ENCODE data around the gene XG.
"Not testable (repeated sequence)": the region's sequence is repeated elsewhere in the genome, so short reads cannot be mapped to it uniquely, and the experiment has no call there.

Gene XG

GRCh38 chrX:2780472-2781225 is 28.8 kb downstream of the XG start:
- not testable (repeated sequence) for DNase-seq (ENCODE audit: low read depth)

DNA sequence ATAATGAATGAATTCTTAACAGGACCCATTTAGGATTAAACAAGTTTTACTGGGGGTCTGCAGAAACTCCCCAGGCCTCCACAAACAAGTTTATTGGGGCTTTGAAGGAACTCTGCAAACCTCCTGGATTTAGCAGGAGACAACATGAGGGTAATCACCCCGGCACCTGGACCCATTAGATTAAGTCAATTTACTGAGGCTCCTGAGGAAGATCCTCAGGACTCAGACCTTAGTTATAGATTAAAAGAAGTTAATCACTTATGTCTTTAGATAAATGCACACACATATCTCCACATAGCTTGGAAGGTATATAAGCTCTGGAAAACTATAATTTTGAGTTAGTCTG is 29.4 kb downstream of the XG start:
- no peak for DNase-seq (ENCODE audit: low read depth)

DNA sequence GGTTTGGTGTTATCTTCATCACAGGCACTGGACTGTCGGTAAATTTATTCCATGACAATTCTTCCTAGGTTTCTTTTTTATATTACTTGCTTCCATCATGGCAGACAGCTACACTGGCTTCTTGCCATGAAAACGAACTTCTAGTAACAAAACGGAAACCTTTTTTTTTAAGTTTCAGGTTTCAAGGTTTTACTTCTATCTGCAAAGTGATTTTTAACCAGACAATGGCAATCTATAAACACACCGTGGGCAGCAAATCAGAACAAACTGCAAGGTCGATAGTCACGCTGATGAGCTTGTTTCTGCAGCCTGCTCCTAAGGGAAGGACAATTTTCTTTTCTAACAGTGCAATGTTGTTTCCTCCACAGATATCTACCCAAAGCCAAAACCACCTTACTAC is 29.9 kb downstream of the XG start:
- no peak for DNase-seq (ENCODE audit: low read depth)

DNA sequence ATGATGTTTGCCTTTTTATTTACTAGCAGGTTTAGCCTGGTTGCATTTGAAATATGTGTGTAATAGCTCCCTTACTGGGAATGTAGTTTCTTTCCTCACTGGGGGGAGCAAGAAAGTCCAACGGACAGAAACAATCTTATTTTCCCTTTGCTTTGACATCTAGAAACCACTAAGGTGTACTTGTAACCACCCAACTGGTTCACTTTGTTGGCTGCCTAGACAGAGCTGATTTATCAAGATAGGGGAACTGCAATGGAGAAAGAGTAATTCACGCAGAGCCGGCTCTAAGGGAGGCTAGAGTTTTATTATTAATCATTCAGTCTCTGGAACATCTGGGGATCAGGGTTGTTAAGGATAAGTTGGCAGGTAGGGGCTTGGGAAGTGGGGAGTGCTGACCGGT is 30.3 kb downstream of the XG start:
- no peak for DNase-seq (ENCODE audit: low read depth)

DNA sequence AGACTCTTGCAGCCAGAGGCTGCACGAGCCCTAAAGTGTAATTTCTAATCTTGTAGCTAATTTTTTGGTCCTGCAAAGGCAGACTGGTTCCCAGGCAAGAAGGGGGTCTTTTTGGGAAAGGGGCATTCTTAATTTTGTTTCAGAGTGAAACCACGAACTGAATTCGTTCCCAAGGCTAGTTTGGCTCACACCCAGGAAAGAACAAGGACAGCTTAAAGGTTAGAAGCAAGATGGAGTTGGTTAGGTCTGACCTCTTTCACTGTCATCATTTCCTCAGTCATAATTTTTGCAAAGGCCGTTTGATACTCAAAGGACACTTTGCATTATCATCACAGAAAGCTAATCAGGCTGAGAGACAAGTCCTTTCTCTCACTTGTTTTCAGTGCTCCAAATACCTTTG is 30.9 kb downstream of the XG start:
- no peak for DNase-seq (ENCODE audit: low read depth)

GRCh38 chrX:2784026-2784425 is 32.2 kb downstream of the XG start:
- DNase-seq (ENCODE audit: low read depth): no peak

GRCh38 chrX:2785538-2785937 is 33.7 kb downstream of the XG start:
- DNase-seq (ENCODE audit: low read depth): no peak

GRCh38 chrX:2788980-2789379 is 37.1 kb downstream of the XG start:
- DNase-seq (ENCODE audit: low read depth): no peak

DNA sequence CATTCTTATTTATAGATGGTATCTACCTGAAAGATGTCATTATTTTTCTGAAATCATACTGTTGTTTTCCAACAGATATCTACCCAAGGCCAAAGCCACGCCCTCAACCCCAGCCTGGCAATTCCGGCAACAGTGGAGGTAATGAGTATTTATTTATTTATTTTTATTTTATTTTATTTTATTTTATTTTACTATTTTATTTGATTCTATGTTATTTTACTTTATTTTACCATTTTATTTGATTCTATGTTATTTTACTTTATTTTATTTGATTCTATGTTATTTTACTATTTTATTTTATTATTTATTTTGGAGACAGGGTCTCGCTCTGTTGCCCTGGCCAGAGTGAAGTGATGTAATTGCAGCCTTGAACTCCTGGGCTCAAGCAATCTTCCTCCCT is 37.7 kb downstream of the XG start:
- DNase-seq (ENCODE audit: low read depth): no peak

DNA sequence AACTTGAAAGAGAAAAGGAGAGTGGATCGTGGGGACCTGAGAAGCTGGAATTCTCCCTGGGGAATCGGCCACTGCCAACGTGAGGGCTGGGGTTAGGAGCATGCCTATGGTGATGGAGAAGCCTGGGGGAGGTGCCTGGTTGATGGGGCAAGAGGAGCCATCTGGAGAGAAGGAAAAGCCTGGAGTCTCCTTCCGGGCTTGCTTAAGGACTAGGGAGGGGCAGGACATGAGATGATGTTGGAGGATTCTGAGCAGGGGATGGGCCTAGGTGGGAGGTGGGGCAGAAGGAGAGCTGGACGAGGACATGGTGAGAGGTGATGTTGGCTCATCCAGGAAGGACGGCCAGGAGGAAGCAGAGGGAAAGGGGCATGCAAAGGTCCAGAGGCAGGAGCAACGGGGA is 41.9 kb downstream of the XG start:
- DNase-seq (ENCODE audit: low read depth): no peak

- no peak for DNase-seq (ENCODE audit: low read depth)
Measured at GRCh38 chrX:2794336-2794735, 42.5 kb downstream of the XG start.

- DNase-seq (ENCODE audit: low read depth): not testable (repeated sequence)
Measured at GRCh38 chrX:2796808-2797207, 45.0 kb downstream of the XG start.

DNA sequence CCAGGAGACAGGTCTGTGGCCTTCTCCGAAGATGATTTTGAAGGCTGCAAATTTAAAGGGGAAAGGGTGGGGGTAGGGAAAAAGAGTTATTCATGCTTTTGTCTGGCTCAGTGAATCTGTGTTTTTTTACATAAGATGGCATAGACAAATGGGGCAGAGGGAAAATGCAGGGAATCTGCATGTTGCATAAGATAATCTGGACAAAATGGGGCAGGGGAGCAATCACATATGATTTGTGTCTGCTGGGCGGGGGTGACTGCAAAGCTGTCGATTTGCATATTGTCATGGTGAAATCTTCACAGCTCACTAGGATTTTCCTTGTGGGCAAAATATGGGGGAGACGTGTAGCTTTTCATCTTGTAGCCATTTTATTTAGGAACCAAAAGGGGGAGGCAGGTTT is 47.5 kb downstream of the XG start:
- no peak for DNase-seq (ENCODE audit: low read depth)

GRCh38 chrX:2799980-2800379 is 48.1 kb downstream of the XG start:
- DNase-seq (ENCODE audit: low read depth): not testable (repeated sequence)

DNA sequence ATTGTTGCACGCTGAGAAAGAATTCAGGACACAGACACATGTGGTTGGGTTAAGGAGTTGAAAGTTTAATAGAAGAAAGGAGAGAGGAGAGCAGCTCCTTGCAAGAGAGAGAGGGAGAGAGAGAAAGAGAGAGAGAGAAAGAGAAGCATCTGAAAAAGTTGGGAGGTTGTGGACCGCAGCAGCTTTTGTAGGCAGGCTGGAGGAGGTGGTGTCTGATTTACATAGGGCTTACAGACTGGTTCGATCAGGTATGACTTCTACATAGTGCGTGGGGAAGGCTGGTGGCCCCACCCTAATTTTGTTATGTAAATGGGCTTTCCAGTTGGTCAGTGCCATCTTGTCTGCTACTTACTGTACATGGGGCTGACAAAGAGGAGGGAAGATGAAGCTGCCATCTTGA is 49.4 kb downstream of the XG start:
- DNase-seq (ENCODE audit: low read depth): no peak

DNA sequence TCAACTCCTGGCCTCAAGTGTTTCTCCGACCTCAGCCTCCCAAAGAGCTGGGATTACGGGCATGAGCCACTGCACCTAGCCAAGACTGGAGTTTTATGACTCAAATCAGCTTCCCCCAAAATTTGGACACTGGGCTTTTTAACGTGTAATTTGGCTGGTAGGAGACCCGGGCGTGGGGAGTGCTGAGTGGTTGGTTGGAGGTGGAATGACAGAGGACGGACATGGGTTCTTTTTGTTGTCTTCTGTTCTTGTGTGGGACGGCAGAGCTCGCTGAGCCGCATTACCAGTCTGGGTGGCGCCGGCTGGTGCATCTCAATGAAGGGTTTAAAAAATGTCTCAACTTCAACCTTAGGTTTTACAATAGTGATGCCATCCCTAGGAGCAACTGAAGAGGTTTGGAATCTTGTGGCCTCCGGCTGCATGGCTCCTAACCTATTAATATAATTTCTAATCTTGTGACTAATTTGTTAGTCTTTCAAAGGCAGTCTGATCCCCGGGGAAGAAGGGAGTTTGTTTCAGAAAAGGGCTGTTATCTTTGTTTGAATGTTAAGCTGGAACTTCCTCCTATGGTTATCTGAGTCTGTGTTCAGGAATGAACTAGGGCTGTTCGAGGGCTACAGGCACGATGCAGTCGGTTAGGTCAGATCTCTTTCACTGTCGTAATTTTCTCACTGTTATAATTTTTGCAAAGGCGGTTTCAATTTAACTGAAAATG is 50.7 kb downstream of the XG start:
- DNase-seq (ENCODE audit: low read depth): not testable (repeated sequence)

- DNase-seq (ENCODE audit: low read depth): not testable (repeated sequence)
Measured at GRCh38 chrX:2803486-2803885, 51.6 kb downstream of the XG start.

GRCh38 chrX:2804106-2804843 is 52.4 kb downstream of the XG start:
- not testable (repeated sequence) for DNase-seq (ENCODE audit: low read depth)

DNA sequence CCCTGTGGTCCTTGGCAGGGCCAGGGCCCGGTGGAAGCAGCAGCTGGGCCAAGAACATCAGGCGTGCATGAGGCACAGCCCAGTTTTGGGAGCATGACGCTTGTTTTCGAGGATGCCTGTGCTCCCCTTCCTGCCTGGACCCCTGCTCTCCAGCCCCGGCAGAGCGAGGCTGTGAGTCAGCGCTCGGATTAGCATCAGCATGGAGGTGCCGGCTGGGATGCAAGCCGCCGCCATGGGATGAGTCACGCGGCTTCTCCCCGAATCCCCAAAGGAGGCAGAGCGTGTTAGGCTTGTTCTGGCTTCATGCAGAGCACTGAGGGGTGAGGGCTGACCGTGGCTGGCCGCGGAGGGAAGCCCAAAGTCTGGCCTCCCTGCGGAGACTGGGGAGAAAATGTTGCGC is 53.0 kb downstream of the XG start:
- not testable (repeated sequence) for DNase-seq (ENCODE audit: low read depth)

GRCh38 chrX:2811271-2811670 is 59.4 kb downstream of the XG start:
- DNase-seq (ENCODE audit: low read depth): no peak

DNA sequence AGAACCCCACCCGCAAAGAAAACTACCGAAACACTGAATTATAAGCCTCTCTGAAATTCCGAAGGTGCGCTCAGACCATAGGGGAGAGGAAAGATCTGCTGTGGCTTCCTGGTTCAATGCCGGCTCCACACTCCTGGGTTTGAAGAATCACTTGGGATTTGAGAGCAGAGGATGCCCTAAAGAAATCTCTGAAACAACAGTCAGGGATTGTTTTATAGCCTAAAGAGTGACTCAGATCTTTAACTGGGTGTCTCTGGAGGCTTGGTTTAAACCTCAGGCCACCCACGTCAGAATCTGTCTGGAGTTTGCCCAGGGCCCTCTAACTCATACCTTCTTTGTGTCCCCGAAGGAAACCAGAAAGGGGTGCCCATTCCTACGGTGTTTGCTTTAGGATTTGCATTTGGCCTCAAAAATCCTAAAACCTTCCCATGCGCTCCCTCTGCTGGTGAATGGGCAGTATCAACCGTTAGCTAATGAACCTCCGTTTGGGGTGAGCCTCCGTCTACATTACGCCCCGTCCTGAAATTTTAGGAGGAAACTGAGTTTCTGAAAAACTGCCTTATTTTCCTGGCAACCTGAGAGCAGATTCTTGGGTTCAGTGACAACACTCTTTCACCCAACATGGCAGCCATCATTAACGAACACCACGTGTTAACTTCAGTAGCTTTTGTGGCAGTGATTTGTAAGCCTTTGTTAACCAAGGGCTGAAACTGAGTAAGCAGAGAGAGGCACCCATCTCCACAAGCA is 60.5 kb downstream of the XG start:
- peak; percentile 15 for DNase-seq (ENCODE audit: low read depth)

DNA sequence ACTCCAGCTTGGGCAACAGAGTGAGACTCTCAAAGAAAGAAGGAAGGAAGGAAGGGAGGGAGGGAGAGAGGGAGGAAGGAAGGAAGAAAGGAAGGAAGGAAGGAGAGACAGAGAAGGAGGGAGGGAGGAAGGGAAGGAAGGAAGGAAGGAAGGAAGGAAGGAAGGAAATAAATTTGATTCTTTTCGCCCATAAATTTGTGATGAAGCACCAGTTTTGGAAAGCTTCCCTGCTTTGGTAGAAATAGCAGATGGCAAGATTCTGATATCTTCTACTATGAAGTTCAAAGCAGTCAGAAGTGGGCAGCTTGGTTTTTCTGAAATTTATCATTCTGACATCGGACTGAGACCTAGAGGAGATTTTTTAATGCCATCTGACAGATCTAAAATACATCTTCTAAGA is 65.2 kb downstream of the XG start:
- DNase-seq (ENCODE audit: low read depth): no peak

All from stimulated activated CD4-positive, alpha-beta T cell treated with anti-CD3 and anti-CD28 coated beads, Interleukin-2, amount 100 ng/mL, for 4 hours (primary cell).